Subcutaneous adipose tissue (tissue), 4 donors: ENCODE results near the gene PTX4. TPM values are rescaled to one million over a fixed set of nuclear protein-coding genes. Genes with fewer than 3 reads are reported as not detected.

Experiments
- total RNA-seq, 4 donors: library from RNA; depleted of rRNA; stranded (reverse); fragments of >200 nt; gene quantifications; one replicate each; pipeline ENCODE4 v1.1.0, GENCODE V29; 2016
- TF ChIP-seq, protein P1 (sequence below): fragments of 450-650 bp; IDR thresholded peaks from one replicate; pipeline ENCODE4 v1.5.1; 2016; ENCODE audit warnings: low read depth, mild to moderate bottlenecking, control low read depth, antibody characterized with exemption, moderate library complexity

Gene PTX4
- total RNA-seq, 4 donors from 2014 or later = not detected

DNA sequence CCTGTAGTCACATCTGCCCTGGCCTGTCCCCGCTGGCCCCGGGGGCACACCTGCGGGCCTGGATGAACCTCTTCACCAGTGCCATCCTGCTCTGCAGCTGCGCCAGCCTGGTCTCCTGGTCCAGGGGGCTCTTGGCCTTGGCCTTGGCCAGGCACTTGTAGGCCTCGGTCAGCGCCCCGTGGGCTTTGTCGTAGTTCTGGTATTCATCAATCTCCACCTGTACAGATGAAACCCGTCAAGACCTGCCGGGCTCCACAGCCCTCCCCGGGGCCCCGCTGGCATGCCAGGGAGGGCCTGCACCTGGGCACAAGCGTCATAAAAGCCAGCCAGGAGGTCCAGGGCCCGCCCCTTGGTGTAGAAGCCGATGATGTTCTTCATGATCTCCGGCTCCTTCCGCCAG is 31.1 kb upstream of the PTX4 start:
- TF ChIP-seq, protein P1, sequence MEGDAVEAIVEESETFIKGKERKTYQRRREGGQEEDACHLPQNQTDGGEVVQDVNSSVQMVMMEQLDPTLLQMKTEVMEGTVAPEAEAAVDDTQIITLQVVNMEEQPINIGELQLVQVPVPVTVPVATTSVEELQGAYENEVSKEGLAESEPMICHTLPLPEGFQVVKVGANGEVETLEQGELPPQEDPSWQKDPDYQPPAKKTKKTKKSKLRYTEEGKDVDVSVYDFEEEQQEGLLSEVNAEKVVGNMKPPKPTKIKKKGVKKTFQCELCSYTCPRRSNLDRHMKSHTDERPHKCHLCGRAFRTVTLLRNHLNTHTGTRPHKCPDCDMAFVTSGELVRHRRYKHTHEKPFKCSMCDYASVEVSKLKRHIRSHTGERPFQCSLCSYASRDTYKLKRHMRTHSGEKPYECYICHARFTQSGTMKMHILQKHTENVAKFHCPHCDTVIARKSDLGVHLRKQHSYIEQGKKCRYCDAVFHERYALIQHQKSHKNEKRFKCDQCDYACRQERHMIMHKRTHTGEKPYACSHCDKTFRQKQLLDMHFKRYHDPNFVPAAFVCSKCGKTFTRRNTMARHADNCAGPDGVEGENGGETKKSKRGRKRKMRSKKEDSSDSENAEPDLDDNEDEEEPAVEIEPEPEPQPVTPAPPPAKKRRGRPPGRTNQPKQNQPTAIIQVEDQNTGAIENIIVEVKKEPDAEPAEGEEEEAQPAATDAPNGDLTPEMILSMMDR = no peak

- TF ChIP-seq, protein P1 = no peak
Observed at GRCh38 chr16:1518626-1519135, 29.9 kb upstream of the PTX4 start.

DNA sequence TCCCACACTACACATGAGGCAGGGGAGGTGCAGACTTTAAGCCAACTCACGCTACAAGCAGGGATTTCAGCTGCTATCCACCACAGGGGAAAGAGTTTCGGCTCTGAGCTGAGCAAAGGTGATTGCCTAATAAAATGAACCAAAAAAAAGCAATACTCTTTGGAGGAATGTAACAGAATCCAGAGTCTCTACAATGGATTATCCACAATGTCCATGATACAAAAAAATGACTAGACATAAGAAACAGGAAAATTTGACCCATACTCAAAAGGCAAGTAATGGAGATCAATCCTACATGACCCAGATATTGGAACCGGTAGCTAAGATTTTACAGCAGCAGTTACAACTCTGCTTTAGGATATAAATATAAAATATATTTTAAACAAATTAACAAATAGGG is 25.8 kb upstream of the PTX4 start:
- TF ChIP-seq, protein P1 = no peak

DNA sequence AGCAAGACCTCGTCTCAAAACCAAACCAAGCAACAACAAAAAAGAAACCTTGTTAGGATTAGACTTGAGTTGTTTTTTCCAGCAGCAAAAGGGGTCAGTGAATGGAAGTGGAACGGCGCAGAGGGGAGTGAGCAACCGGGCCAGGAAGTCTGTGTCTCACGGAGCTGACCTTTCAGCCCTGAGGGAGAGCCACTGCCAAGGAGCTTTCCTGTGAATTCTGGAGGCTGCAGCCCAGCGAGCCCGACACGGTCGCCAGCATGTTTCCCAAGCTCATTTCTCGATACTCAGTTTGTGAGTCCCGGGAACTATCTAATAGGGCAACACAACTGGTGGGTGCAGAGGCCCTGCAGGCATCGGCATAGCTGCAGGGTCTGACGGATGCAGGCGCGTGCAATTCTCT is 24.0 kb upstream of the PTX4 start:
- TF ChIP-seq, protein P1 = no peak

DNA sequence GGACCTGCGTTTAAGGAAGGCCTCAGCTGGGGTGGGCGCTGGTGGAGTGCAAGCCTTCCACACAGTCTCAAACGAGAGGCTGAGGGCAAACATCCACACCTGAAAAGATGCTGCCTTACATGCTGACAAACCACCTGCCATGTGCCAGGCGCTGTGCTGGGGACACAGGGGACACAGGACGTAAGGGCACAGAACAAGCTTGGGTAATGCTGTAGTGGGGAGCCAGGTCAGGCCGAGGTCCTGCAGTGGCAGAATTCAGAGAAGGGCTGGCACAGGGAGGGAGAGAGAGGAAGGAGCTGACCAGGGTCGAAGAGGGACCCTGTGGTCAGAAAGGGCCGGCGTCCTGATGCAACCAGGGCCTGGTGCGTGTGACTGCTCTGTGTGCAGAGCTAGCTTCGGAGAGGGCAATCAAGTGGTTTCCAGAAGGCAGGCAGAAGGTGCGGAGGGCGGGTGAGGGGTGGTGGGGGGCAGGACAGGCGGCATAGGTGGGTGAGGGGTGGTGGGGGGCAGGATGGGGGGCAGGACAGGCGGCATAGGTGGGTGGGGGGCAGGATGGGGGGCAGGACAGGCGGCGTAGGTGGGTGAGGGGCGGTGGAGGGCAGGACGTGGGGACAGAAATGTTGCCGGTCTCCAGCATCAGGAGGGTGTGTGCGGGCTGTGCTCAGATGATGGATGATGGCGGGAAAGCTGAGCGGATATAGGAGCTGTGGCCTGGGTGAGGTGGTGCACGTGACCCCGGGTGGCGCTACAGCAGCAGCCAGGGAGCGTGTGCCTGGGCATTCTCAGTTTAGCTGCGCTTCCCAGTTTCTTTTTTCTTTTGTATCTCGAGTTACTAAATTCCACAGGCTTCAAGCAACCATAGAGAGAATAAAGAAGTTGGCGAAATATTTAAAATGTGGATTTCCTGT is 23.2 kb upstream of the PTX4 start:
- TF ChIP-seq, protein P1 = no peak

DNA sequence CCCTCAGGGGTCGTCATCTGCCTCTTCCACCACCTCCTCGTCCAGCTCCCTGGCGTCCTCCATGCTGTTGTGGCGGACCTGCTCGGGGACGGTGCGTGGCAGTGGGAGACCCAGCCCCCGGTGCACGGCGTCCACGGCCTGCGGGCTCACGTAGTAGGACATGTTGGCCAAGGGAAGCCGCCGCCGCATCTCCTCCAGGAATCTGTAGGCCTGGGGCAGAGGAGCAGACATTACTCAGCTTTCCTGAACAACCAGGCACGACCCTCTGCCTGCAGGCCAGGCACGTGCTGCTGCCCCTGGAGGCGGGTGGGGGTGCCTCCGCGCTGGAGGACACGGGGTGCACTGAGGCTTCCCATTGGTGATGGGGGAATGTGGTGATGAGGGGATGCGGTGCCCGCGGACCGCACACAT is 22.2 kb upstream of the PTX4 start:
- TF ChIP-seq, protein P1 = no peak

DNA sequence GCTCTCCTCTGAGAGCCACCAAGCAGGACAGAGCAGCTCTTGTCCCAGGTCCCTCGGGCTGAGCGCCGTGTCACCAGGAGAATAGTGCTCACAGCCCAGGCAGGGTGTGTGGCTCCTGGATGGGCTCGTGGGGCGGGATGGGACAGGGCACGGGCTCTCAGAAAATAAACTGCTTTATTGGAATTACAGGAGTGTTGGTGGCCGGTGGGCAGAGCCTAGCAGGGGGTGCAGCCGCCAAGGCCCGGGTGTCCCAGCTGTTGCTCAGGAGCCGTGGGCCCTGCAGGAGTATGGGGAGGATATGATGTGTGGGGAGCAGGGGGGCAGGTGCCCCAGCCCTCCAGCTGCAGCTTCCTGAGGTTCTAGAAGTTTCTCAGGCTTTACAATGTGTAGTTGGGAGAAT is 21.5 kb upstream of the PTX4 start:
- TF ChIP-seq, protein P1 = no peak
